GM18526 (cell line): ENCODE results near the gene ZNF804B.

ENCODE experiments used
- POLR2A ChIP-seq: IDR thresholded peaks from 3 replicates; pipeline ENCODE4 v1.6.1; 2011; ENCODE audit not compliant: insufficient read length; ENCODE audit errors: extremely low read depth

The ZNF804B gene

GRCh38 chr7:88759230-88760135 lies at the start of gene ZNF804B:
Gene ZNF804B, plus strand, starts transcription at chr7:88759700. Its CDS starts 277 bp downstream, at chr7:88759977.
- TF ChIP-seq POLR2A: no peak

GRCh38 chr7:88735920-88736319 lies 23.6 kb upstream of the ZNF804B start:
- TF ChIP-seq POLR2A: no peak

DNA sequence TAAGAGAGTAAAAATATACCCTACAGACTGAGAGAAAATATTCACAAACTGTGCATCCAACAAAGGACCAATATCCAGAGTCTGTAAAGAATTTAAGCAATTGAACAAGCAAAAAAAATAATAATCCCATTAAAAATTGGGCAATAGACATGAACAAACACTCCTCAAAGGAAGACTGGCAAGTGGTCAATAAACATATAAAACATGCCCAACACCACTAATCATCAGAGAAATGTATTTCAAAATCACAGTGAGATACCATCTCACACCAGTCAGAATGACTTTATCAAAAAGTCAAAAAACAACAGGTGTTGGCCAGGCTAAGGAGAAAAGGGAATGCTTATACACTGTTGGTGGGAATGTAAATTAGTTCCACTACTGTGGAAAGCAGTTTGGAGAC lies 21.9 kb upstream of the ZNF804B start:
- TF ChIP-seq POLR2A: no peak

- TF ChIP-seq POLR2A: no peak
Observed at GRCh38 chr7:88746126-88746525, 13.4 kb upstream of the ZNF804B start.

- TF ChIP-seq POLR2A: no peak
Observed at GRCh38 chr7:88756802-88757201, 2.7 kb upstream of the ZNF804B start.

DNA sequence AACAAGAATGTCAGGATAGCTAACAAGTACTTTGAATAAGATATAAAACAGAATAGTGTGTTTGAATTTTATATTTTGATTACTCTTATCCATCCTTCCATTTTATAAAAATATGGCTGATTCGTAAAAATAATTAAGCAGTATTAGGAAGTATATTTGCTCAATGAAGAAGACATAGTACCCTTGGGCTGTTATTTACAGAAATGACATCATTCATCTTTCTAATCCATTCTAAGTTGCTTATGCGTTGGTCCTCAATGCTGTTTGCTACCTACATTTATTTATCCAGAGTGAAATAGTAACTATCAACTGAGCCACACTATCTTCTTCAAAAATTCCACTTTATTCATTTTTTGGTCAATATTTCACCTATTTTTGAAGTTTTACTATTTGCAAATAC lies 2.1 kb upstream of the ZNF804B start:
- TF ChIP-seq POLR2A: no peak

- no peak for TF ChIP-seq POLR2A
Observed at GRCh38 chr7:88758381-88759229, 895 bp upstream of the ZNF804B start.

GRCh38 chr7:88760136-88760515 lies 626 bp downstream of the ZNF804B start:
- TF ChIP-seq POLR2A: no peak

GRCh38 chr7:88761779-88762178 lies 2.3 kb downstream of the ZNF804B start:
- no peak for TF ChIP-seq POLR2A

- no peak for TF ChIP-seq POLR2A
Observed at GRCh38 chr7:88771417-88771816, 11.9 kb downstream of the ZNF804B start.

GRCh38 chr7:88772776-88773175 lies 13.3 kb downstream of the ZNF804B start:
- TF ChIP-seq POLR2A: no peak

DNA sequence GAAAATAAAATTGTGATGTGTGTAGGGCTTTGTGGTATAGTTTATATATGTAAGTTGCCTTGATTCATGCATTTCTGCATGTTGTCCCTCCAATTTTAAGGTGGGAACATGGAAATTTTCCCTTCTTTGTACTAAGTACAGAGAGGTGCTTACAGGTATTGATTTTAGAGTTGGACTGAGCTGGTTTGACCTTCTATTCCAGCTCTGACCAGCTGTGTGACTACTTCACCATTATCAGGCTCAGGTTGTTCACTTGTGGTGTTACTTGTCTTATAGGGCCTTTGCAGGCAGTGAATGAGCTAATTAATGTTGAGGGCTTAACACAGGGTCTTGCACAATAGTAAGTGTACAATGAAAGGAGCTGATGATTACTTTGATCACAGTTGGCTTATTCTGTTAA lies 16.3 kb downstream of the ZNF804B start:
- TF ChIP-seq POLR2A: no peak

- TF ChIP-seq POLR2A: no peak
Observed at GRCh38 chr7:88787777-88788176, 28.3 kb downstream of the ZNF804B start.

GRCh38 chr7:88789480-88790064 lies 30.1 kb downstream of the ZNF804B start:
- TF ChIP-seq POLR2A: no peak

- no peak for TF ChIP-seq POLR2A
Observed at GRCh38 chr7:88791891-88792290, 32.4 kb downstream of the ZNF804B start.

GRCh38 chr7:88792361-88792760 lies 32.9 kb downstream of the ZNF804B start:
- TF ChIP-seq POLR2A: no peak
